Endothelial cell of umbilical vein (primary cell): ENCODE measurements around the gene WIPI1. TPM values are rescaled to one million over a fixed set of nuclear protein-coding genes. Genes with fewer than 3 reads are reported as not detected.

Experiments
- BruUV-seq: library from RNA; stranded (reverse); fragments of 400-500 nt; replicated peaks from 2 replicates; lab custom pipeline; 2021; lab: Mats Ljungman, UMichigan
- CTCF ChIA-PET: fragments of 300-600, 350-600 bp; sonication (Branson Sonifier 250); formaldehyde crosslinking; loops from one replicate; lab custom pipeline; 2021; ENCODE audit warnings: antibody characterized with exemption, inconsistent platforms; lab: Charles Lee
- POLR2A ChIA-PET: fragments of 300-600, 350-600 bp; sonication (Branson Sonifier 250); formaldehyde crosslinking; loops from one replicate; lab custom pipeline; 2021; ENCODE audit warnings: antibody characterized with exemption, inconsistent platforms; lab: Charles Lee
- DNase-seq: peaks from one replicate; pipeline ENCODE4 v3.0.0-alpha.2; 2011; ENCODE audit warnings: low read depth, low spot score
- FAIRE-seq: peaks from 2 replicates; lab custom pipeline; 2011; peaks lifted over from hg19 to GRCh38; lab: Jason Lieb, UNC
- H2AFZ ChIP-seq: 2 replicates; pipeline ENCODE4 v1.6.0; 2012; ENCODE audit warnings: low read depth, low read length, control low read depth, inconsistent platforms
- H3K27ac ChIP-seq: 2 replicates; pipeline ENCODE4 v1.5.1; 2011; ENCODE audit warnings: low read depth, mild to moderate bottlenecking, control low read depth, low read length, moderate library complexity; ENCODE audit not compliant: insufficient read depth
- H3K27me3 ChIP-seq, 2 experiments: 2 replicates each; pipeline versions ENCODE4 v1.6.0 to v1.6.1; 2011; ENCODE audit warnings: low read length in 2 of 2, mixed read lengths in 1 of 2; ENCODE audit not compliant: control insufficient read depth in 2 of 2, insufficient read depth in 2 of 2
- H3K36me3 ChIP-seq, 2 experiments: 2 replicates in 1 of 2; 3 replicates in 1 of 2; pipeline ENCODE4 v1.5.1; 2011; ENCODE audit warnings: low read length in 2 of 2, mild to moderate bottlenecking in 1 of 2, moderate library complexity in 1 of 2; ENCODE audit not compliant: control insufficient read depth in 2 of 2, insufficient read depth in 2 of 2; ENCODE audit errors: extremely low read depth in 1 of 2
- H3K4me1 ChIP-seq: 3 replicates; pipeline ENCODE4 v1.5.1; 2011; ENCODE audit warnings: mild to moderate bottlenecking, low read length; ENCODE audit not compliant: control insufficient read depth, insufficient read depth; ENCODE audit errors: extremely low read depth
- H3K4me2 ChIP-seq: 2 replicates; pipeline ENCODE4 v1.6.1; 2011; ENCODE audit warnings: low read length, control low read depth, mixed read lengths; ENCODE audit not compliant: insufficient read depth
- H3K4me3 ChIP-seq, 3 experiments: fragments of 200-600 bp in 1 of 3; sonication (generic), shearing (Covaris generic) in 1 of 3; replicated peaks in 1 of 3; 2 replicates each; pipeline ENCODE4 v1.5.1; 2011 to 2016; ENCODE audit warnings: control low read depth in 3 of 3, low read length in 3 of 3, mild to moderate bottlenecking in 2 of 3, inconsistent platforms in 1 of 3, low read depth in 1 of 3, moderate library complexity in 1 of 3; ENCODE audit not compliant: insufficient read depth in 1 of 3
- H3K79me2 ChIP-seq: 2 replicates; pipeline ENCODE4 v1.6.0; 2012; ENCODE audit warnings: low read length, inconsistent platforms; ENCODE audit not compliant: control insufficient read depth, insufficient read depth
- H3K9ac ChIP-seq: replicated peaks from 2 replicates; pipeline ENCODE3; 2011; ENCODE audit warnings: low read length, control low read depth; ENCODE audit not compliant: insufficient read depth; ENCODE audit errors: extremely low read depth
- H3K9me1 ChIP-seq: replicated peaks from 3 replicates; pipeline ENCODE4 v1.6.0; 2011; ENCODE audit warnings: mild to moderate bottlenecking, low read length; ENCODE audit not compliant: control insufficient read depth, insufficient read depth; ENCODE audit errors: extremely low read depth
- H3K9me3 ChIP-seq: replicated peaks from 2 replicates; pipeline ENCODE4 v1.5.1; 2012; ENCODE audit warnings: low read length, inconsistent platforms; ENCODE audit not compliant: control insufficient read depth, insufficient read depth
- H4K20me1 ChIP-seq: replicated peaks from 2 replicates; pipeline ENCODE3; 2011; ENCODE audit warnings: mild to moderate bottlenecking, low read length; ENCODE audit not compliant: control insufficient read depth, insufficient read depth; ENCODE audit errors: extremely low read depth
- EZH2 ChIP-seq: IDR thresholded peaks from 2 replicates; pipeline ENCODE4 v1.6.1; 2012; ENCODE audit warnings: borderline replicate concordance, low read depth, mild to moderate bottlenecking, moderate library complexity, low read length, inconsistent platforms; ENCODE audit not compliant: severe bottlenecking
- FOS ChIP-seq: IDR thresholded peaks from 2 replicates; pipeline ENCODE4 v1.6.1; 2011; ENCODE audit warnings: mild to moderate bottlenecking, low read length, moderate library complexity, borderline replicate concordance; ENCODE audit not compliant: insufficient read depth
- GATA2 ChIP-seq: IDR thresholded peaks from 2 replicates; pipeline ENCODE4 v1.7.0; 2011; ENCODE audit warnings: low read depth, mild to moderate bottlenecking, moderate library complexity, mixed read lengths, low read length; ENCODE audit not compliant: insufficient read length, insufficient read depth
- POLR2AphosphoS5 ChIP-seq: IDR thresholded peaks from 2 replicates; pipeline ENCODE4 v1.6.1; 2012; ENCODE audit warnings: low read depth, mild to moderate bottlenecking, control low read depth, low read length, moderate library complexity; ENCODE audit not compliant: insufficient read depth
- dilution Hi-C: fragments of 300-500 bp; cut with MboI; formaldehyde crosslinking; loops from one replicate; pipeline ENCODE4 v1.15.0; 2019; ENCODE audit warnings: low sequenced_read_pairs; ENCODE audit not compliant: extremely low pct_ligation_motif_present
- intact Hi-C: fragments of 100-400 bp; cut with micrococcal nuclease; formaldehyde crosslinking; loops from one replicate; pipeline ENCODE4 v1.10.0; 2022
- polyA plus RNA-seq, 4 experiments: library from polyadenylated mRNA; depleted of rRNA in 3 of 4; stranded (reverse) in 3 of 4; unstranded in 1 of 4; fragments of >200 nt; gene quantifications; 2 replicates each; pipeline versions ENCODE4 v1.2.1 to v1.2.3, GENCODE V29; 2011 to 2012; ENCODE audit warnings: missing spikeins in 1 of 4
- total RNA-seq: library from RNA; stranded (reverse); gene quantifications from 2 replicates; pipeline ENCODE4 v1.2.3, GENCODE V29; 2021
- TF ChIP-seq, protein P1 (sequence below): IDR thresholded peaks from 2 replicates; pipeline ENCODE4 v1.6.1; 2011; ENCODE audit not compliant: insufficient read depth, insufficient read length
- TF ChIP-seq, protein P2 (sequence below), 2 donors: IDR thresholded peaks; 1 replicate in 1 of 2; 2 replicates in 1 of 2; pipeline ENCODE4 v1.5.1; 2011; ENCODE audit warnings: low read length in 2 of 2, mild to moderate bottlenecking in 2 of 2, moderate library complexity in 2 of 2, control low read depth in 1 of 2, inconsistent platforms in 1 of 2, low read depth in 1 of 2; ENCODE audit not compliant: insufficient read depth in 1 of 2; ENCODE audit errors: extremely low read depth in 1 of 2

Gene WIPI1
- total and polyA plus RNA-seq, 2 donors (not counting 3 experiments of a cell fraction or from before 2014, with no cell fraction given), result 49.9 to 70.3 TPM

DNA sequence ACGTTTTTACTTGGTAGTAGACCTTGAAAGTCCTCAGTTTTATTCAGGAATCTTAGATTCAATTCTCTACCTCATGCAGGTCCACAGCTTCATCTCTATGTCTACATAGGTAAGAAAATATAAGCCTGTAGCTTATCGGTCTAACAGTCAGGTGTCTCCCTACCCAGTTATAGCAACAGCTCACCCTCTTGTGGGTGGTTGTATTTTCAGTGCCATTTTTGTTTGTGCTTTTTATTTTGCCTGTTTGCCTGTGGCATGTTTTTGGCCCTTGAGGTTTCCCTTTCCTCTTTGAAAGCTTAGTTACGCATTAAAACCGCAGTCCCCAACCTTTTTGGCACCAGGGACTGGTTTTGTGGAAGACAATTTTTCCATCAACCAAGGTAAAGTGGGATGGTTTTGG, 23.6 kb upstream of the WIPI1 start:
- Histone ChIP-seq H3K4me1 (no peaks in the 10 kb centered on the region), H3K4me2 (no peak overlapping the region), H3K9me1 (no peaks in the 10 kb centered on the region), H3K79me2 (no peaks in the 10 kb centered on the region), H3K9ac (no peak overlapping the region), H3K4me3 (no peak overlapping the region), H2AFZ (no peak overlapping the region), H3K36me3 (no peaks in the 10 kb centered on the region), H3K27me3 (peaks cover 19 to 31% of the 10 kb centered on the region in 2 experiments), H4K20me1 (no peaks in the 10 kb centered on the region), H3K27ac (no peak overlapping the region), H3K9me3 (no peaks in the 10 kb centered on the region)
- intact Hi-C loops (no loop called here), dilution Hi-C loops (no loop called here)
- FAIRE-seq, result no peak
- ChIA-PET POLR2A (no interaction called here), CTCF (interaction anchor here (2.6 kb wide), 1 partner anchor 13 kb away, joined by 9 read pairs; no protein-coding TSS in a partner anchor)
- TF ChIP-seq EZH2 (no peak), GATA2 (no peak), FOS (no peak)
- TF ChIP-seq, protein P1, sequence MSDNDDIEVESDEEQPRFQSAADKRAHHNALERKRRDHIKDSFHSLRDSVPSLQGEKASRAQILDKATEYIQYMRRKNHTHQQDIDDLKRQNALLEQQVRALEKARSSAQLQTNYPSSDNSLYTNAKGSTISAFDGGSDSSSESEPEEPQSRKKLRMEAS, result no peak
- BruUV-seq, result no TSS peak
- no peak for DNase-seq

DNA sequence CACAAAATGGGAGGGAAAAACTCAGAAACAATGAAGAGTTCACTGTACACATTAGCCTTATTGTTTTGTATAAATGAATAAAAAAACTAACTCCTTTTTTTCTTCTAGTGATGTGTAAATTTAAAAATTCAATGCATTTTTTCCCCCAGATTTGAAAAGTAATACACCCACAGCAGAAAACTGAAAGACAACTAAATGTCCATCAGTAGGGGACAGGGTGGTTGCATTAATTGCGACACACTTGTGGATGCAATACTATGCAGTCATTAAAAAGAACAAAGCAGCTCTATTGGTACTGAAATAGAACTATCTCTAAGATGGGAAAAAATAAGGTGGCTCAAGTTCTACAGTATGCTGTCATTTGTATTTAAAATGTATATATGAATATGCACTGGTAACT, 13.7 kb upstream of the WIPI1 start:
- H3K79me2 ChIP-seq, result no peaks in the 10 kb centered on the region
- no peaks in the 10 kb centered on the region for H3K4me1 ChIP-seq
- no peak overlapping the region for H3K27ac ChIP-seq
- intact Hi-C loops (no loop called here), dilution Hi-C loops (no loop called here)
- no peak overlapping the region for H3K4me2 ChIP-seq
- no peaks in the 10 kb centered on the region for H4K20me1 ChIP-seq
- H3K9me3 ChIP-seq, result no peaks in the 10 kb centered on the region
- DNase-seq (no peak), FAIRE-seq (no peak)
- H3K9me1 ChIP-seq, result no peaks in the 10 kb centered on the region
- CTCF ChIA-PET, result interaction anchor here (1.0 to 1.1 kb wide), 2 partner anchors 14 to 17 kb away, joined by 3 read pairs; no protein-coding TSS in a partner anchor
- TF ChIP-seq EZH2, result no peak
- no peak for TF ChIP-seq POLR2AphosphoS5
- TF ChIP-seq, protein P2, sequence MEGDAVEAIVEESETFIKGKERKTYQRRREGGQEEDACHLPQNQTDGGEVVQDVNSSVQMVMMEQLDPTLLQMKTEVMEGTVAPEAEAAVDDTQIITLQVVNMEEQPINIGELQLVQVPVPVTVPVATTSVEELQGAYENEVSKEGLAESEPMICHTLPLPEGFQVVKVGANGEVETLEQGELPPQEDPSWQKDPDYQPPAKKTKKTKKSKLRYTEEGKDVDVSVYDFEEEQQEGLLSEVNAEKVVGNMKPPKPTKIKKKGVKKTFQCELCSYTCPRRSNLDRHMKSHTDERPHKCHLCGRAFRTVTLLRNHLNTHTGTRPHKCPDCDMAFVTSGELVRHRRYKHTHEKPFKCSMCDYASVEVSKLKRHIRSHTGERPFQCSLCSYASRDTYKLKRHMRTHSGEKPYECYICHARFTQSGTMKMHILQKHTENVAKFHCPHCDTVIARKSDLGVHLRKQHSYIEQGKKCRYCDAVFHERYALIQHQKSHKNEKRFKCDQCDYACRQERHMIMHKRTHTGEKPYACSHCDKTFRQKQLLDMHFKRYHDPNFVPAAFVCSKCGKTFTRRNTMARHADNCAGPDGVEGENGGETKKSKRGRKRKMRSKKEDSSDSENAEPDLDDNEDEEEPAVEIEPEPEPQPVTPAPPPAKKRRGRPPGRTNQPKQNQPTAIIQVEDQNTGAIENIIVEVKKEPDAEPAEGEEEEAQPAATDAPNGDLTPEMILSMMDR (IDR thresholded peaks at IDR 0.05; ENCODE audit: extremely low read depth in 1 of 2, insufficient read depth in 1 of 2, low read depth in 1 of 2, low read length in 2 of 2), result no peak
- no peaks in the 10 kb centered on the region for H3K36me3 ChIP-seq
- BruUV-seq, result no TSS peak
- no peak overlapping the region for H3K4me3 ChIP-seq
- POLR2A ChIA-PET, result no interaction called here
- peaks cover 6 to 8% of the 10 kb centered on the region in 2 experiments for H3K27me3 ChIP-seq
- no peak overlapping the region for H2AFZ ChIP-seq
- no peak overlapping the region for H3K9ac ChIP-seq
